Measurements from ENCODE around the gene ARHGEF12. TPM values are rescaled to one million over a fixed set of nuclear protein-coding genes. Genes with fewer than 3 reads are reported as not detected.

ARHGEF12 gene
- total RNA-seq, 1 experiment from 2014 or later: 56.6 TPM

DNA sequence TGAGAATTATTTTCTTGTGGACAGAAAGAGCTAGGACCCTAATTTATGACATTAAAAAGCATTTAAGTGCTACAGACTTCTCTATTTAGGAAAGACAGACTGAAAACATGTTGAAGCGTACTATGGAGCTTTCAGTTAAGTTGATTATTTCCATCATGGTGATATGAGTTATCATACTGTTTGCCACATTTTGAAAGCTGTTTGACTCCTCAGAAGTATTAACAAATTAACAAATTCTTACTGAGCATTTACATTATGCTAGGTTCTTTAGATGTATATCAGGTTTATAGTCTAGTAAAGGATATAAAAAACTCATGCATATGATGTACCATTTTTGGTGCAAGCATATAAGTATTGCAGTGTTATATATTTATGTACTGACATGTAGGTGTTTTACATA is 50.1 kb downstream of the ARHGEF12 start:
- no peak for DNase-seq (ENCODE audit: low read depth)

DNA sequence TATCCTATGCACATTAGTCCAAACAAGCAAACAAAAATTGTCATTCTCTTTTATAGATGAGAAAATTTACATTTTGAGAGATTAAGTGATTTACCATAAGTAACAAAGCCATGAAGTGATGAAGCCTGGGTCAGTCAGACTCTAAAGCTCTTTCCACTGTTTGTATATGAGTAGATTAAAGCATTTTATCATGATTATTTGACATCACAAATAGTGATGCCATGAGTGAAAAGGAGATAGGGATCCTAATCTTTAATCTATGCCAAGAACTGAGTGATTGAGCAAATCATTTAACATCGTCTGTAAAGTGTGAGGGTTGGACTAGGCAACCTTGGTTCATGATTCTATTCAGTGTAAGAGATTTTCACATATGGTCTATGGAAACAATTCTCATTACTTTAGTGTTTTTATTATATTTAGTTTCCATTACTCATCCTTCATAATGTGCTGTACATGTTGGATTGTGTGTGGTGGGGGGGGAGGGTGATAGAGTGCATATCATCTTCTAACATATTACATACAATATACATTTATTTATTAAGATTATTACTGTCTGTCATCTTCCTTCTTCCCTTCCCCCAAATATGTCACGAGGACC is 50.7 kb downstream of the ARHGEF12 start:
- DNase-seq (ENCODE audit: low read depth): no peak

DNA sequence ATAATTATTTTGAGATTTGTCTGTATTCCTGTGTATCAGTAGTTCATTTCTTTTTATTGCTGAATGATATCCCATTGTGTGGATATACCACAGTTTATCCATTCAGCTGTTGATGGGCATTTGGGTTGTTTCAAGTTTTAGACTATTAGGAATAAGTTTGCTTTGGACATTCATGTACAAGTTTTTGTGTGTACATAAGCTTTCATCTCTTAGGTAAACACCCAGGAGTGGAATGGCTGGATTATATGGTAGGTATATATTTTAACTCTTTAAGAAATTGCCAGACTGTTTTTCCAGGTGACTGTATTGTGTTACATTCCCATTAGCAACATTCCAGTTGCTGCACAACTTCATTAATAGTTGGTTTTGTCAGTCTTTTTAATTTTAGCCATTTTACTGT is 52.0 kb downstream of the ARHGEF12 start:
- DNase-seq (ENCODE audit: low read depth): no peak

DNA sequence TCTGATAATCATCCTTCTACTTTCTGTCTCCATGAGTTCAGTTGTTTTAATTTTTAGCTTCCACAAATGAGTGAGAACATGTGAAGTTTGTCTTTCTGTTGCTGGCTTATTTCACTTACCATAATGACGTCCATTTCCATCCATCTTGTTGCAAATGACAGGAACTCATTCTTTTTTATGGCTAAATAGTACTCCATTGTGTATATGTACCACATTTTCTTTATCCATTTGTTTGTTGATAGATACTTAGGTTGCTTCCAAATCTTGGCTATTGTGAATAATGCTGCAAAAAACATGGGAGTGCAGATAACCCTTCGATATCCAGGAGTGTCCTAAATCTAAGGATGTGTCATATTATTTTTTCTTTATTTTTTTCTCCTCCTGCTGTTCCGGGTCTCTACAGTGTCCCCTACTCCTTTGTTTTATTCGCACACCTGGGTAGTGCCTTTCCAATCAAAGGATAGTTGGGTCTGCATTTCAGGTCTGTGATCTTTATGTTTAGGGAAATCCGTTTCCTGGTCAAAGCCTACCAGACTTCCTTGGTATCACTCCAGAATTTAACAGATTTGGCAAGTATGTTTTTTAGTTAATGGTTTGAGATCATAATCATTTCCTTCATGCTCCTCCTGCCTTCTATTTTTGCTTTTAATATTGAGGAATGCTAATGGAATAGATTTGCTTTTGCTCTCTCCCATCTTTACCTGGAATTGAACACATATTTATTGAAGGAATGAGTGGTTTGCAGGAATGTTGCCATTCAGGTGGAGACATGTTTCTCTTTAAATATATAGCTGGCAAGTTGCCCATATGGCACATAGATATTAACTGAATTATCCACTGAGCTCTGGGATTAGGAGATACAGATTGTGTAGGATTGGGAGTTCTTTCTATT is 53.7 kb downstream of the ARHGEF12 start:
- DNase-seq (ENCODE audit: low read depth): no peak

DNA sequence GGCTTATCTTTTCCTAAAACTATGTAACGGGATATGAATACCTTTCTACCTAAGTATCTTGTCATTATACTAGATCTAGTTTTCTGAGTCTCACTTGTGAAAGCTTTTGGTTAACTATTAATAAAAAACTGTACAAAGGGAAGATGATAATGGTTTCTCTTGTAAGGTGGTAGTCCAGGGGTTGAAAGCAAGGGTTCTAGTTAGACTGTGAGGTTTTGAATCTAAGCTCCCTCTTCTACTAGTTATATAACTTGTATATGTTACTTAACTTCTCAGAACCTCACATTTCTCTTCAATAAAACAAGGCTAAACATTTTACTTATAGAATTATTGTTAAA is 54.3 kb downstream of the ARHGEF12 start:
- no peak for DNase-seq (ENCODE audit: low read depth)

DNA sequence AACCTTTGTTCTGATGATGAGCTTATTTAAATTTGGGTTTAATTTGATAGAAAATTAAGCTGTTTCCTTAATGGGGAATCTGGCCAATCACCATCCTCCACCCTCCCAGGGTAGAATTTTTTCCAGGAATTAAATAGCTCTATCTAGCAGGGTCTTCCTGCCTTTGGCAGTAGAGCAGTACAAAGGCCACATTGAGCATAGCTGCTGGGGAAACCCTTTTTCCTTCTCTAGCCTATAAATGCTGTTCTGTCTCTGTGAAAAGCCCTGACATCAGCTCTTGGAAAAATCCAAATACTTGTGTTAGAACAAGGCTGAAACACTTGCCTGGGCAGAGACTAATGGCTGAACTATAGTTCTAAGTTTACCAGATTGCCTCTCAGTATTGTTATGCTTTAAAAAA is 55.1 kb downstream of the ARHGEF12 start:
- DNase-seq (ENCODE audit: low read depth): no peak

DNA sequence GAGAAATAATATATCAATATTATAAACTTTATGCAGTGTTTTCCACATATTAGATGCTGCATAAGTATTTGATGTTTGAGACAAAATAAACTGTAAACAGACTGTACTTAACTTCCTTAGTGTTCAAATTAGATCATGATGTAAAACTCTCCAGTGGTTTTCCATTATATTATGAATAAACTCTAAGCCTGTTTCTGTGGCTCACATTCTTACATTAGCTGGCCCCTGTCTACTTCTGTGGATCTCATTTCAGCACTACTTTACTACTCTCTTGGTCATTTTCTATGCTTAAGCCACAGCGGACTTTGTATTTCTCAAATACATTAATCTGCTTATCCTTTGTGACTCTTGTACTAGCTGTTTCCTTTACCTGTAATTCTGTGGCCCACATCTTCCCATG is 55.6 kb downstream of the ARHGEF12 start:
- no peak for DNase-seq (ENCODE audit: low read depth)

DNA sequence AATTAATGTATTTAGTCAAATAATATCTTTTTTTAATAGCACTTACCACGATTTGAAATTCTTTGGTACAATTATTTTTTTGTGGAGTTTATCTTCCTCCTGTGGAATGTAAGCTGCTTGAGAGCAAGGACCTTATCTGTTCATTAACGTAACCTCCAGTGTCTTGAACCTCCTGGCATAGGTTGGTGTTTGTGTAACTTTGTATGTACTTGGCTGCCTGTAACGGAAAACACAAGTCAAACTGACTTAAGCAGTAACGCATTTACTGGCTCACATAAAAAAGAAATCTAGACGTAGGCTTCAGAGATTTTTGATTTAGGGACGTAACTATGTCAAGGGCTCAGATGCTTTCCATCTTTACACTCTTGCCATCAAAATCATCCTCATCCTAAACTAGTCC is 56.1 kb downstream of the ARHGEF12 start:
- no peak for DNase-seq (ENCODE audit: low read depth)

DNA sequence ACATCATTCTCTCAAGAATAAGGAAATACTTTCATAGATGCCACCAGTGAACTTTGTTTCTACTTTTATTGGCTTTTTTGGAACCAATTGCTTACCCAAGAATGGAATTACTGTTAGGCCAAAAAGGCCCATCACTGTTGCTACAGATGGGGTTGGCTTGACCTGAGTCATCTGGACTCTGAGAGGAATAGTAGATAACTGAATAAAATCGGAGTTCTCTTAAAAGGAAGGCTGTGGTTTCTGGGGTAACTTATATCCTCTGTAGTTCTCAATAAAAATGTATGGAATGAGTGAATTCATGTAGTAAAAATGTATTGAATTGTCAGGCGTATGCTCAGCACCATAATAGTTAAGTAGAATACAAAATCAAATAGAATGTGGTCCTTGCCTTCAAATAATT is 56.6 kb downstream of the ARHGEF12 start:
- no peak for DNase-seq (ENCODE audit: low read depth)

DNA sequence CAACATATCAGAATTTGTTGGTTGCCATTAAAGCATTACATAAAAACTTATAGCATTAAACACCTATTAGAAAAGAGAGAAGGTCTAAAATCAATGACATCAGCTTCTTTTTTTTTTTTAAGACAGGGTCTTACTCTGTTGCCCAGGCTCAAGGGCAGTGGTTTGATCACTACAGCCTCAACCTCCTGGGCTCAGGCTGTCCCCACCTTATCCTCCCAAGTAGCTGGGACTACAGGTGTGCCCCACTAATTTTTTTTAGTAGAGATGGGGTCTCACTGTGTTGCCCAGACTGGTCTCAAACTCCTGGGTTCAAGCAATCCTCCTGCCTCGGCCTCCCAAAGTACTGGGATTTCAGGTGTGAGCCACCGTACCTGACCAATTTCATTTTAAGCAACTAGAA is 57.9 kb downstream of the ARHGEF12 start:
- DNase-seq (ENCODE audit: low read depth): no peak

DNA sequence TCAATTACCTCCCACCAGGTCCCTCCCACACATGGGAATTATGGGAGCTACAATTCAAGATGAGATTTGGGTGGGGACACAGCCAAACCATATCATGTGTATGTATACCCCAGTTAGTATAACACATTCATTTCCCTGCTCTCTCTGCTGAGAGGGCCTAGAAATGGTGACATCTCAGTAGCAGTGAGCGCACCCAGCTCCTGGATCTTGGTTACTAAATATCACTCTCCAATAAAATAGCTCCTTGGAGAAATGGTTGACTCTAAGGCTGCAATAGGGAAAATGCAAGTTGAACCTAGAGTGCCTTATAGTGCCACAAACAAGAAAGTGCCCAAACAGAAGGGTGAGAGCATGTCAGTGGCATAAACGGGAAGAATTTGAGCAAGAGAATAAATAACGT is 59.6 kb downstream of the ARHGEF12 start:
- no peak for DNase-seq (ENCODE audit: low read depth)

DNA sequence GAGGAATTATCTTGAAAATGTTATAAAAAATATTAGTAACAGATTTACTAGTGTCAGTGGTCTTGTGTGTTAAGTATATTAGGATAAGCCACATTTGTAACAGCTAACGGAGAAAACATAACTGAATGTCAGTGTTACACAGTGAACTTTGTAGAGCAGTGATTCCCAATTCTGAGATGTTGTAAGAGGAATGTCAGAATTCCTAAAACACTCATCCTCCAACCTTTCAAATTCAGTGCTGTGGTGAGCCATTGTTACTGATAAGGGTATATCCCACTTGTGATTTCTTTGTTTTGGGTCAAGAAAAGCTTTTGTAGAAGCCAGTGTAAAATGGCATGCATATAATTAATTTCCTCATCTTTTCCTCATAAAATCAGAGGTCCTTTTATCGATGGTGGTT is 61.9 kb downstream of the ARHGEF12 start:
- DNase-seq (ENCODE audit: low read depth): peak; percentile 16

DNA sequence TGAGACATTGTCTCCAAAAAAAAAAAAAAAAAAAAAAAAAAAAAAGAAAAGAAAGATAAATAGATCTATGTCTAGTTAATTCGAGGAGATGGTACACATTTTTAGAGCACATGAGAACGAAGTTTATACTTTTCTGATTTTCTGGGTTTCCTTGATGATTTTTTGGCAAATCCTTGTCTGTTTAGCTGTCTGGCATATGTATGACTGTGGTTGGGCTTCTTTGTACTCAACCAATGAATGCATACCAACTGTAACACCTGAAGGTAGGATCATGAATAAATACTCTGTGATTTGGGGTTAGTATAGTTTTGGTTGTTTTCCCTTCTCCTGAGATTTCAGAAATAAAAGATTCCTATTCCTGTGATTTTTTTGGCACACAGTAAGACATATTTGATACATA is 63.1 kb downstream of the ARHGEF12 start:
- peak; percentile 32 for DNase-seq (ENCODE audit: low read depth)

DNA sequence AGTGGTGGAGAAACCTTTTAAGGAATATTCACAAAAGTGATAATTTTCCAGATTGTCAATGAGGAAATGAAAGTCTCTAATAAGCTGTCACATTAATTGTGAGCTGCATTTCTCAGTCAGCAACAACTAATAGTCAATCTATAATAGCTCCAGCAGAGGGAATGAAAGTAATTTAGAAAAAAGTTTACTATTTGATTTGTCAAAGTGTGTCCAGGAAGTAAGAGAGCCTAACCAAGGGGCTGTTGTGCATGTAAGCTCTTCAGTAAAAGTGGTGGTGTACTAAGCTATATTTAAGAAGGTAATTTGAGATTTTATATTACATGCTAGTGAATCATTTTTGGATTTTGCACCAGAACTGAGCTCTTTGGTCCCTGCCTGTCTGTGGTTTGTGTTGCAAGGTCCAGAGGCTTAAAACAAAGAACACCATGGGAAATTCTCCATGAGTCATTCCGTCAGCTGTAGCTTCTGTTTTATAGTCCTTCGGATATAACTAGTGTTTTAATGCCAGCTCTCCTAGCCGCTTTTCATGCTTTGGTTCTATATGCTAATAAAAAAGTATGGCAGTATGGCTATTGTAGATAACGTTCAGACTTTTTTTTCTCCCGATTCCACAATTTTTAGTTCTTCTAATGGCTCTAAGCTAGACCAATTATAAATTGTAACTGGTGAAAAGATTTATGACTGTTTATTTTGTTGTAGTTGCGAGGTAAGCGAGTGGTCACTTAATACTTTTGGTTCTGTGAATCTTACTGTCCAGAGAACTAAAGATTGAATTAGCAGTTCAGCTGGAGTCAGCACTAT is 64.6 kb downstream of the ARHGEF12 start:
- DNase-seq (ENCODE audit: low read depth): peak; percentile 98

DNA sequence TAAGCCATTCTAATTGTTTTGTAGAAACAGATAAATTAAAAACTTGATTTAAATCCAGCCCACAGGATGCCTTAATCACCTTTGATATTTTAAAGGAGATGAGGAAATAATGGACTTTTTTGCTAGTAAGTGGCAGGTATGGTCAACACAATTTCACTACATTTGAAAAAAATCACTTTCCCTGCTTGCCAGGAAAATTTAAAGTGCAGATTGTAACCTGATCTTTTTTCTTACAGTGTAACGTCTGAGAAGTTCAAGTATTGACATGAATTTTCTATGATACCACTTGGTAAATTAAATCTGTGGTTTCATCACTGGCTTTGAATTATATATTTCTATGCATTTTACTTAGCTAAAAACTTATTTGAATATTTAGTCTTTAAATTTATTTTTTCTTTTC is 65.3 kb downstream of the ARHGEF12 start:
- DNase-seq (ENCODE audit: low read depth): peak; percentile 14

DNA sequence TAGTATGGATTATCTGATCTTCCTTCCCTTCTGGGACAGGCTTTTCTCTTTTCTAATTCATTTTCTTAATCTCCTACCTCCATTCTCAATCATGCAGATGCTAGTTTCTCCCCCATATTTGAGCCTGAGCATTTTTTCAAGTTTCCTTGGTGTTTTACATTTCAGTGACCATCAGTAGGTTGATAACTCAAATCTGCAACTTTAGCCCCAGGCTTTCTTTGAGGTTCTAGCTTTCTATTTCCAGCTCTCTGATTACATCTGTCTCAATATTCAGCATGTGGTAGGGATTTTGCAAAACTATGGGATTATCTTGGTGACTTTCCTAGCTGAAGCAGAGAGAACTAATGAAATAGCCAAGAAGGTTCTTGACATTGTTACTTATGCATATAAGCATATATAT is 67.8 kb downstream of the ARHGEF12 start:
- DNase-seq (ENCODE audit: low read depth): peak; percentile 71

DNA sequence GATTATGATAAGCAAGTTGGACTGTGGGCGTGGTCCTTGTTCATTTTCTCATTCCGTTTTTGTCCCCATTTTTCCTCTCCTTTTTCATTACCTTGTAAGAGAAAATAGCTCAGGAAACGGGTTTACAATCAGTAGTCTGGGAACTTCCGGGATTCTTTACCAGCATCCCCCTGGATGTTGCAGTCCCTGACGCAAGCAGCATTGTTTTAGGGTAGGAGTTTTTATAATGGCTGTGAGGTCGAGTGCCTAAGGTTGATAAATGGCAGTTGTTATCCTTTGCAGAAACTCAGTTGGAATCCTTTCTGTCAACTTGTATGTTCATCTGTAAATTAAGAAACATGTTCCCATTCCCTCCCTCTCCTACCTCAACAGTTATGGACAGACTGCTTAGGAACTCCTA is 68.3 kb downstream of the ARHGEF12 start:
- no peak for DNase-seq (ENCODE audit: low read depth)

DNA sequence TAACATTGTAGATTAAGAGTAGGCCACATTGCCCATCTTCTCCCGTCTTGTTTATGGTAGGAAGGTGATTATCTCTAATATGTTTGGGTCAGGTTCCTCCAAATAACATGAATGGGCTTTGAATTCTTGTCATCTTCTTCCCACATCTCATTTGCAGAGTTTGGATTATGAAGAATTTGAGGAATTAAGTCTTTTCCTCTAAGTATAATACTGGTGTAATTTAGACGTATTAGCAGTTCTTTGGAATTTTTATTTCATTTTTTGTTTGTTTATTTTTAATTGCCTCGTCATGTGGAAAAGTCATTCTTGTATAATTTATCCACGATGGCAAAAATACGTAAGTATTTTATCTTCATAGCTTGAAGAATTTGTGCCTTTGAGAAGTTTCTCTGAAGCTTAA is 73.4 kb downstream of the ARHGEF12 start:
- no peak for DNase-seq (ENCODE audit: low read depth)

DNA sequence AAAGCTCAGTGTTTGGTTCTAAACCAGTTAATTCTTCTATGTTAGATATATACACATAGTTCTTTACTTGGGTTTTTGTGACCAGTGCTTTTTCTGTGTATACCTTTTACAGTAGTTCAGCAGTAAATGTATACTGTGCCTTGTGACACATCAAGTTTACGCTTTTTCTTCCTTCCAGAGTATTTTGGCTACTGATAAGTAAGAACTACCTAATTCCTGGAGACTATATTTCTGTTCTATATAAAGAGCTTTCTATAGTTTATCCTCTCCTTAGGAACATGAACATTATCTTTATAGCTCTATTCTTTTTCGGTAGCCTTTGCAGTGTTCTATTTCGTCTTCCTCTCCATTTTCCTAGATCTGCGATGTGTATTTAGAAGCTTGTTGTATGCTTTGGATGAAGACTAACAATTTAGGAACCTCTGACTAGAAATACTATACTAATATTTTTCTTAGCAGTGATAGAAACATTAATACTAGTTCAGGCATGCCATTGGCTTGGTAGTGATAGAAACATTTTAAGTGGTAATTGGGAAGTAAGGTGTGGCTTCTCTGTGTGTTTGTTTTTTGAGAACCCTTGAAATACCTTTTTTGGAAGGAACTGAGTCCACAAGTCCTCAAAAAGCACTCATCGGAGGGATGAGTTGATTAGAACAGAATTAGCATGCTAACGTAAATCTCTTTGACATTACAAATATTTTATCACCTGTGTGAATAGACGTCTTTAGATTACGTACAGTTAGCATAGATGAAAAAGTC is 74.6 kb downstream of the ARHGEF12 start:
- no peak for DNase-seq (ENCODE audit: low read depth)

DNA sequence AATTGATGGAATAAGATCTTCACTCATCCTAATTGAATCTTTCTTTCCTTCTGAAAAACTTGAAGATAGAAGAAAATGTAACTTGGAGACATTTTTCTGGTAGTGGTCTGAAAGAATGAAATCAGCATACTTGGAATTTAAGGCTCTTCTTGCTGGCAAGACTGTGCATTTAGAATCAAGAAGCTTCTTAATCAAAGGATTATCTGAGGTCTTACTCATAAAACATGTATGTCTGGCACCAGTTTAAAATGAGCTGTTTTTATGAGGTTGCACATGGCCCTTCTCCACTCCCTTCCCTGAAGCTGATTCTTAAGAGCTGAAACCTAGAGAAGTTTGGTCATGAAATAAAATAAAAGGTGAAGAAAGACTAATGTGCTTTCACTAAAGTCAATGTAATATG is 77.3 kb downstream of the ARHGEF12 start:
- DNase-seq (ENCODE audit: low read depth): peak; percentile 75

DNA sequence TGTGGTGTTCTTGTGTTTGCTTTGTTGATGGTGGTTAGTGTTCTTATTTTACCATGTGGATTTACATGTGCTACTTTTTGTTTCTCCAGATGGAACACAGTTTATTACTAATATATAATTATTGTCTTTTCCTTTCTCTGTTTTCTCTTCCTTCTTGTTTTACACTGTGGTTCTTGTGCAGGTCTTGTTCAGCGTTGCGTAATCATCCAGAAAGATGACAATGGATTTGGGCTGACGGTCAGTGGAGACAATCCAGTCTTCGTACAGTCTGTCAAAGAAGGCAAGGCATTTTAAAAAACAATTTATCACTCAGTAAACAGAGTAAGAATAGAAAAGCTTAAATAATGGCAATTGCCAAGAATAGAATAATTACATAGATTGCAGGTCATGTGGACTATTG is 84.4 kb downstream of the ARHGEF12 start:
- DNase-seq (ENCODE audit: low read depth): no peak

All from M059J (cell line).